ENCODE results near the gene SLC5A12.

Gene SLC5A12

DNA sequence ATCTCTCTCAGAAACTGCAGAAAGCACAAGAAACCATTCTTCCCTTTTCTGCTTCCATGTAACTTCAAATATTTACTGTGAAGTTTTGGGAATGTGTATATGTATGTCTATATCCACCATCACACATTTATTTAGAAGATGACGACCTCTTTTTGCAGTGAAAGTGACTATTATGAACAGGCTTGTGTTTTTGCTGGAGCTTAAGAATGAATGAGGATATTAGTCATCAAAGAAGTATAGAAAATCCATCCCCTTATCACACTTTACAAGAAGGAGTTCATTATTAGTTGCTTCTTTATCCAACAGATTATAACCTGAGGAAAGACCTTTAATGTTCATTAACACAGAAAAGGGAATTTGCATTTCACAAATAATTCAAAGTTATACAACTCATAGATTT, 21.1 kb upstream of the SLC5A12 start:
- no peaks in the 10 kb centered on the region for H3K27me3 ChIP-seq (ENCODE audit: control insufficient read depth, insufficient read depth, low read length)
- H3K4me1 ChIP-seq (ENCODE audit: control insufficient read depth, insufficient read depth, low read length): no peaks in the 10 kb centered on the region
- H3K27ac ChIP-seq (ENCODE audit: low read depth, low read length): no peak overlapping the region
- H3K4me3 ChIP-seq (ENCODE audit: low read length): no peak overlapping the region
- H3K36me3 ChIP-seq (ENCODE audit: control insufficient read depth, insufficient read depth, low read length): no peaks in the 10 kb centered on the region
- no peak overlapping the region for H3K9ac ChIP-seq (ENCODE audit: low read length)

DNA sequence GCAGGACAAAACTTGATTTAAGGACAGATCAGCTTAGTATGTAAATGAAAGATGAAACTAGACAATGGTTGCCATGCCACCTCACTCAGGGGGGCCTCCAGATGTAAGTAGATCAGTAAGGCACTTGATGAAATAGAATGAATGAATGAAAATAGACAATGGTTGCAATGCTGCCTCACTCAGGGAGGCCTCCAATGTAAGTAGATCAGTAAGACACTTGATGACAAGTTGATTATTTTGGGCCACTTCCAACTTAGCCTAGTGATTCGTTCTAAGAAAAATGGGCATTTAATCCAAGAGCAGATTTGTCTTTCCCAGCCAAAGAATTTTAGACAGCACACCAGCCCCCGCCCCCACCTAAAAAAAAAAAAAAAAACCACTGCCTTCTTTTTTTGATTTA, 19.2 kb upstream of the SLC5A12 start:
- no peak overlapping the region for H3K4me3 ChIP-seq (ENCODE audit: low read length)
- no peaks in the 10 kb centered on the region for H3K36me3 ChIP-seq (ENCODE audit: control insufficient read depth, insufficient read depth, low read length)

DNA sequence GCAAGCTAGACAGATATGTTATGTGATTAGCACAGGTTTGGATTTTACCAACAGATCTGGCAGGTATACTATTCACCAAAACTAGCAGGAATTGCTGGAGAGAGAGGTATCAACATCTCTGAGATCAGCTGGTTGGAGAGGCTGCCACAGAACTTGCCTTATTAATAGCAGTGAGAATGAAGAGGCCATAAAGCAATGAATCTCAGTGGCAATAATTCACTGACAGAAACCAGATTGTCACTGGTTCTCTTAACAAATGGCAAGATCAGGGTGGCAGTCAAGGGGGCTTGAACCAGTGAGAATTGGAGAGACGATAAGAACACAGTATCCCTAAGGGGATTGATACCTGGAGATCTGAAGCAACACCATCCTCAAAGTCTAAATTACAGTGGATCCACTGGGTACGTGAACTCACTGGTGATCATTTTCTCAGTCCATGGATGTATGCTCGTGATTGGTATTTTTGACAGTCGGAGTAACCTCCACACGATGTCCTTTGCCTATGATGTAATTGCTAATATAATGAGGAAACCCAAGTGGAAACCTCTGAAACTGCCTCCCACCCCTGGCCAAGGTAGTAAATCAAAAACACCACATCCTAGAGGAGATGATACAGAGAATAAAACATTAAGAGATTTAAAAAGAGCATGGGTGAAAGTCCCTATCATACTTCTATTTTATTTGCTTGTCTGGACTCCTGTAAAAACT, 17.7 kb upstream of the SLC5A12 start:
- Histone ChIP-seq H3K4me3 (ENCODE audit: low read length) (no peak overlapping the region), H3K27me3 (ENCODE audit: control insufficient read depth, insufficient read depth, low read length) (no peaks in the 10 kb centered on the region), H3K36me3 (ENCODE audit: control insufficient read depth, insufficient read depth, low read length) (no peaks in the 10 kb centered on the region), H3K4me1 (ENCODE audit: control insufficient read depth, insufficient read depth, low read length) (no peaks in the 10 kb centered on the region), H3K27ac (ENCODE audit: low read depth, low read length) (no peak overlapping the region), H3K9ac (ENCODE audit: low read length) (no peak overlapping the region)

More for the DNA sequence above, 19.2 kb upstream of the SLC5A12 start:
- no peak overlapping the region for H3K27ac ChIP-seq (ENCODE audit: low read depth, low read length)
- no peaks in the 10 kb centered on the region for H3K27me3 ChIP-seq (ENCODE audit: control insufficient read depth, insufficient read depth, low read length)
- no peaks in the 10 kb centered on the region for H3K4me1 ChIP-seq (ENCODE audit: control insufficient read depth, insufficient read depth, low read length)
- H3K9ac ChIP-seq (ENCODE audit: low read length): no peak overlapping the region

DNA sequence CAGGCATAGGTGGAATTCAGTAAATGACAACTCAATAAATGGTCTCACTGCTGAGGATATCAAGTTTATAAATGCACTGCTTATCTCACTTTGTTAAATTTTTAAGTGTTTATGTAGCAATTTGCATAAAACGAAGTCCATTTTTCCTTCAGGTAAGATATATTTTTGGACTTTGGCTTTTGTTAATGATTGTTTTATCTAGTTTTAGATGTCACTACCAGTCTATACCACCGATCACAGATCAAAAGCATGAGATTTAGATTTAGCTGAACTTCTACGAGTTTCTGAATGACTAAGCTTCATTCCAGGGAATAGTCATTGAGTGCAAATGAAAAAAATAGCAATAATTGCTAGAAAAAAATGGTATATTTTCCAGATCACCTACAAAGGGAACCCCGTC, 12.8 kb upstream of the SLC5A12 start:
- H3K9ac ChIP-seq (ENCODE audit: low read length): no peak overlapping the region
- H3K27ac ChIP-seq (ENCODE audit: low read depth, low read length): no peak overlapping the region
- peaks cover 3% of the 10 kb centered on the region for H3K4me1 ChIP-seq (ENCODE audit: control insufficient read depth, insufficient read depth, low read length)
- no peaks in the 10 kb centered on the region for H3K36me3 ChIP-seq (ENCODE audit: control insufficient read depth, insufficient read depth, low read length)
- H3K27me3 ChIP-seq (ENCODE audit: control insufficient read depth, insufficient read depth, low read length): no peaks in the 10 kb centered on the region
- no peak overlapping the region for H3K4me3 ChIP-seq (ENCODE audit: low read length)

DNA sequence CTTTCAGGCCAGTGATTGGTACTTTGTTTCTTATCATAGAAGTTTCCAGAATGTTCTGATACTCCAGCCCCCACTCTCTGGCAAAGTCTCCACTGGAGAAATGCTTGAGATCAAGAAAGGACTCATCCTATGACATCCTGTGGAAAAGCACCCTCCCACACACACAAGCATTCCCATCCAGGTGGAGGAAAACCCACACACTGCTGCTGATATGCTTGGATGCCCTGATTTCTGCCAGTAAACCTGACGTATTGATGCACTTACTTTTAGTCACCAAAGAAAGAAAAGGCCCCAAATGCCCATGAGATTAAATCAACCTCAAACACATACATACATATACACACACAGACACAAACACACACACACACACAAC, 9.2 kb upstream of the SLC5A12 start:
- H3K27ac ChIP-seq (ENCODE audit: low read depth, low read length): no peak overlapping the region
- peaks cover 3% of the 10 kb centered on the region for H3K4me1 ChIP-seq (ENCODE audit: control insufficient read depth, insufficient read depth, low read length)
- H3K36me3 ChIP-seq (ENCODE audit: control insufficient read depth, insufficient read depth, low read length): no peaks in the 10 kb centered on the region
- H3K9ac ChIP-seq (ENCODE audit: low read length): no peak overlapping the region
- no peaks in the 10 kb centered on the region for H3K27me3 ChIP-seq (ENCODE audit: control insufficient read depth, insufficient read depth, low read length)
- no peak overlapping the region for H3K4me3 ChIP-seq (ENCODE audit: low read length)

DNA sequence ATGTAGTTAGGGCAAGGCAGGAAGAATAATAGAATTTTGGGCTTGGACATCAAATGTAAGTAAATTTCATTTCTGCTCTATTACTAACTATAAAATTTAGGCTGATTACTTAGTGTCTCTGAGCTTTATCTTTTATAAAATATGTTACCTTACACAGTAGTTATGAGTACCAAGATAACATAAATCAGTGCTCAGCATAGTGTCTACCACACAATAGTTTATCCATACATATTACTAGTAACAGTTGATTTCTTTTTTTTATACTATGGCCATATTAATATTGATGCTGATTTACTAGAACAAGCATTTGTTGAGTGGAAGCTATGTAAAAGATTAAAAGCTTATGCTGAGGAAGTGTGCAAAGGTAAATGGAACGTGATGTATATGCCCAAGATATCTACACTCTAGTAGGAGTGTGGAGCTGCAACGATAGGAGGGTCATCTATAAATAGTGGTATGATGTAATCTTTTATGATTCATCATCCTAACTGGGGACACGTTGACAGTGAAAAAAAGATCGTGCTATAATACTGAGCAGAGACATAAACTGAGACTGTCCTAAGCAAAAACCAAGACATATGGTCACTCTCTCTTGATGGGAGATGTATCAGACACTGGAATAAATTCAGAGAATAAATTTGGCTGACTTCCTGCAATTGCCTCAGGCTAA, 8.7 kb upstream of the SLC5A12 start:
- H3K27ac ChIP-seq (ENCODE audit: low read depth, low read length): no peak overlapping the region
- H3K9ac ChIP-seq (ENCODE audit: low read length): no peak overlapping the region
- H3K36me3 ChIP-seq (ENCODE audit: control insufficient read depth, insufficient read depth, low read length): no peaks in the 10 kb centered on the region
- no peaks in the 10 kb centered on the region for H3K27me3 ChIP-seq (ENCODE audit: control insufficient read depth, insufficient read depth, low read length)
- peaks cover 3% of the 10 kb centered on the region for H3K4me1 ChIP-seq (ENCODE audit: control insufficient read depth, insufficient read depth, low read length)
- no peak overlapping the region for H3K4me3 ChIP-seq (ENCODE audit: low read length)

DNA sequence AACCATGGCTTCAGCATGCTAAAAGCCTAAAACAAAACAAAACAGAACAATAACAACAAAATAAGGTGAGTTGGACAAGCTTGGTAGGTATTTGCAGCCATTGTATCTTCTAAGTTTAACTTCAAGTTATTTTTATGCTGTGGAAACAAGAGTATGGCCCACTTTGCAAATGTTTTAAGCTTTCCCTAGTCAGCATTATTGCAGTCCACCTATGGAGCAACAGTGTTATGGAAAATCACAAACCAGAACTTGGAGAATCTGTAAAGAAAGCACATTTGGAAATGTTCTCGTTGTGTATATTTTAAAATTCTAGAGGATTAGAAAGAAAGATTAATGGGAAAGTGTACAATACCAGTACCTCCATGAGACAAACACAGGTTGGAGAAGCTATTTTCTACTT, 7.4 kb upstream of the SLC5A12 start:
- Histone ChIP-seq H3K27me3 (ENCODE audit: control insufficient read depth, insufficient read depth, low read length) (no peaks in the 10 kb centered on the region), H3K4me3 (ENCODE audit: low read length) (no peak overlapping the region), H3K4me1 (ENCODE audit: control insufficient read depth, insufficient read depth, low read length) (peaks cover 3% of the 10 kb centered on the region), H3K27ac (ENCODE audit: low read depth, low read length) (no peak overlapping the region), H3K9ac (ENCODE audit: low read length) (no peak overlapping the region), H3K36me3 (ENCODE audit: control insufficient read depth, insufficient read depth, low read length) (no peaks in the 10 kb centered on the region)

DNA sequence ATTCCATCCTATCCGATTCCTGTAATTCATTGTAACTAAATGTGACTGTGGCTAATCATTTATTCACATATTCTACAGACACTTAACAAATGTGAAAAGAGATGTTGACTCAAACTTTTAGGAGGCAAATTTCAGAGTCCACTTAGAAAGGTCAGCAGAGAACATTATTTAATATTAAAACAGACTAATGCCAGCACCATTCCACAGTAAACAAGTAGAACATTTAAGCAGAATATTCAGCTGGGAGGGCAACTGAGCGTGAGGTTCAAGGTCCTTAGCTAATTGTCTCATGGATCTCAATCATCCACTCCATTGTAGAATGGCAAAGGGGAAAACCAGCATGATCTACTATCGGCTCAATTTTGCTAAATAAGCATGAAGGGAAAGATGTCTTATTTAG, 5.1 kb upstream of the SLC5A12 start:
- Histone ChIP-seq H3K4me3 (ENCODE audit: low read length) (no peak overlapping the region), H3K9ac (ENCODE audit: low read length) (no peak overlapping the region), H3K27me3 (ENCODE audit: control insufficient read depth, insufficient read depth, low read length) (no peaks in the 10 kb centered on the region), H3K4me1 (ENCODE audit: control insufficient read depth, insufficient read depth, low read length) (peaks cover 3% of the 10 kb centered on the region), H3K27ac (ENCODE audit: low read depth, low read length) (no peak overlapping the region), H3K36me3 (ENCODE audit: control insufficient read depth, insufficient read depth, low read length) (no peaks in the 10 kb centered on the region)

DNA sequence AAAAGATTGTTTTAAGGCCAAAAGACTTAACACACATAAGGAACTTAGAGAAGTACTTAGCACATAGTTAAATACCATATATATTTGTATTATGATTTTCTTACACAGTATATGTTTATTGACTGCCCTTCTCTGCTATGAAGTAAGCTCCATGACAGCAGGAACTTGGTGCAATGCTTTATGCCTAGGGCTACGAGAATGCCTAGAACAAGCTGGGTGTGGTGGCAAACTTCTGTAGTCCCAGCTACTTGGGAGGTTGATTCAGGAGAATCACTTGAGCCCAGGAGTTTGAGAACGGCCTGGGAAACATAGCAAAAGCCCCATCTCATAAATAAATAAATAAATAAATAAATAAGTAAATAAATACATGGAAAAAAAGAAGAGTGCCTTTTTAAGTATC, 1.9 kb downstream of the SLC5A12 start:
- no peaks in the 10 kb centered on the region for H3K4me1 ChIP-seq (ENCODE audit: control insufficient read depth, insufficient read depth, low read length)
- no peaks in the 10 kb centered on the region for H3K36me3 ChIP-seq (ENCODE audit: control insufficient read depth, insufficient read depth, low read length)
- no peak overlapping the region for H3K4me3 ChIP-seq (ENCODE audit: low read length)
- no peak overlapping the region for H3K27ac ChIP-seq (ENCODE audit: low read depth, low read length)
- H3K9ac ChIP-seq (ENCODE audit: low read length): no peak overlapping the region
- no peaks in the 10 kb centered on the region for H3K27me3 ChIP-seq (ENCODE audit: control insufficient read depth, insufficient read depth, low read length)

DNA sequence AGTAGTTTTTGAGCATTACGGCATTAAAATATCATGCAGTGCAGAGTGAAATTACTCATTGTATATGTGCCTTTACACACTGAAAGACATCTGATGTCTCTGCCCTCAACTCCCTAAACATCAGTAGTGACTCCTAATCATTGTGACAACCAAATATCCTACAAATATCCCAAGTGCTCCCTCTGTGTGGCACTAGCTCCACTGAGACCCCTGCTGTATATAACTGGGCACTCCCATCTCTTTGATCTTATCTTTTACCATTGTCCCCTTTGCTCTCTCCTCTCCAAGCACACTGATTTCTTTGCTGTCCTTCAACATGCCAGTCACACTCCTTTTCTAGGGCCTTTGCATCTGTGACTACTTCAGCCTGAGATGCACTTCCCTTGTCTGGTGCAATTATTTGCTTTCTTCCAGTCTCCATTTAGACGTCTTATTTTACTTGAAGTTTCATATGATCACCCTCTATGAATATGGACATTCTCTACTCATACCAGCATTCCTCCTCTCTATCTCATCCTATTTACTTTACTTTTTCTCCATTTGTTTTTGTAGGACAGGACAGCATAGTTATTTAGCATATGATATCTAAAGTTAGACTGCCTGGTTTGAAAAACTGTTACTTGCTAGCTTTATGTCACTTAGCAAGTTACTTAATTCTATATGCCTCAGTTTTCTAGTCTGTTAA, 2.4 kb downstream of the SLC5A12 start:
- H3K4me3 ChIP-seq (ENCODE audit: low read length): no peak overlapping the region
- no peaks in the 10 kb centered on the region for H3K4me1 ChIP-seq (ENCODE audit: control insufficient read depth, insufficient read depth, low read length)
- no peak overlapping the region for H3K9ac ChIP-seq (ENCODE audit: low read length)
- H3K36me3 ChIP-seq (ENCODE audit: control insufficient read depth, insufficient read depth, low read length): no peaks in the 10 kb centered on the region
- no peaks in the 10 kb centered on the region for H3K27me3 ChIP-seq (ENCODE audit: control insufficient read depth, insufficient read depth, low read length)
- no peak overlapping the region for H3K27ac ChIP-seq (ENCODE audit: low read depth, low read length)

DNA sequence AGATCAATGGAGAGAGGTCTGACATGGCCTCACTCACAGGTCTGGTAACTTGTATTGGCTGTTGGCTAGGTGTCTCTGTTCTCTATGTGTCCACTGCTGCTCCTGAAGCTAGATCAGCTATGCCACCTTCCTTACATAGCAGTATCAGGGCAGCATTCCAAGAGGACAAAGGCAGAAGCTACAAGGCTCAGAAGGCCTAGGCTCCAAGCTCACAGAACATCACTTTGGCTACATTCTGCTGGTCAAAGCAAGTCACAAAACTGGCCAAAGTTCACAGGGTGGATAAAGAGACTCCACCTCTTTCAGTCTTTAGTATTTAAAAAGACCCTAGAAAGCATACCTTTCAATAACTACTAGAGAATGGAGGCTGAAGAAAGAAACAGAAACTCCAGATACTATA, 4.1 kb downstream of the SLC5A12 start:
- Histone ChIP-seq H3K4me3 (ENCODE audit: low read length) (no peak overlapping the region), H3K27me3 (ENCODE audit: control insufficient read depth, insufficient read depth, low read length) (no peaks in the 10 kb centered on the region), H3K4me1 (ENCODE audit: control insufficient read depth, insufficient read depth, low read length) (no peaks in the 10 kb centered on the region), H3K36me3 (ENCODE audit: control insufficient read depth, insufficient read depth, low read length) (no peaks in the 10 kb centered on the region), H3K9ac (ENCODE audit: low read length) (no peak overlapping the region), H3K27ac (ENCODE audit: low read depth, low read length) (no peak overlapping the region)

DNA sequence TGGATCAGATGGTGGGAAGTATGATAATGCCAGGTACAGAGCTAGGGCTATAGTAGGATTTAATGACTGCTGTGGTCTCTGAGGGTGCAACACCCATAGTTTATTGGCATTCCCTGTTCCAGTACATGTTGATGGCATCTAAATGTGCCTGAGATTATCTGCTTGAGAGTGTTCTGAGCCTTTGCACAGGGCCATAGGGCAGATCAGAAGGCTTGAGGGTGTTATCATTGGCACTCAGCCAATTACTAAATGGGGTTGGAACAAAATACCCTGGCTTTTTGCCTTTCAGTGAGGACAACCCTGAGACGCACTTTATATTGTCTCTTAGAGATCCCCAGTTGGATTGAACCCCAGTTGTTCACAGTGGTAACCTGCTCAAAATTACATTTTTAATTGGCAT, 6.7 kb downstream of the SLC5A12 start:
- H3K27me3 ChIP-seq (ENCODE audit: control insufficient read depth, insufficient read depth, low read length): no peaks in the 10 kb centered on the region
- H3K27ac ChIP-seq (ENCODE audit: low read depth, low read length): no peak overlapping the region
- H3K4me3 ChIP-seq (ENCODE audit: low read length): no peak overlapping the region
- H3K4me1 ChIP-seq (ENCODE audit: control insufficient read depth, insufficient read depth, low read length): no peaks in the 10 kb centered on the region
- no peak overlapping the region for H3K9ac ChIP-seq (ENCODE audit: low read length)
- no peaks in the 10 kb centered on the region for H3K36me3 ChIP-seq (ENCODE audit: control insufficient read depth, insufficient read depth, low read length)

DNA sequence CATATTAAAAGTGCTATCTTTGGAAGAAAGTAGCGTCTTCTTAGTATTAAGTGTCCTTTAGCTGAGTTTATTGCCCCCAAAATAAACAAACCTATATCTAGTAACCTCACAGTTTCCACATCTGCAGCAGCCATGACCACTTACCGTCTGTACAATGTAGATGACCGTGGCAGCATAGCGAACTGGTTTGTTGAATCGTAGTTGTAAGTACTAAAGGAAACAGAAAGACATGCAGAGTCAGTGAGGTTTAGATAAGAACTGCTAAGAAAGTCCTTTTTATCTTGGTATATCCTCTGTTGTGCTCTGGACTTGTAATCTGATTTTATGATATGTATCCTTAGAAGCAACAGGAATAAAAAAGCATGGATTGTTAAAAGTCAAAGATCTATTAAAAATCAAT, 9.4 kb downstream of the SLC5A12 start:
- H3K36me3 ChIP-seq (ENCODE audit: control insufficient read depth, insufficient read depth, low read length): no peaks in the 10 kb centered on the region
- no peaks in the 10 kb centered on the region for H3K27me3 ChIP-seq (ENCODE audit: control insufficient read depth, insufficient read depth, low read length)
- H3K27ac ChIP-seq (ENCODE audit: low read depth, low read length): no peak overlapping the region
- H3K9ac ChIP-seq (ENCODE audit: low read length): no peak overlapping the region
- no peak overlapping the region for H3K4me3 ChIP-seq (ENCODE audit: low read length)
- peaks cover 7% of the 10 kb centered on the region for H3K4me1 ChIP-seq (ENCODE audit: control insufficient read depth, insufficient read depth, low read length)

Data from rectal smooth muscle tissue (tissue), 1 donor.